ENCODE measurements around the gene DENND5B. TPM values are rescaled to one million over a fixed set of nuclear protein-coding genes. Genes with fewer than 3 reads are reported as not detected.

The DENND5B gene
- total RNA-seq, 6 experiments from 2014 or later, result 12.6 to 18.4 (median 16.6) TPM

DNA sequence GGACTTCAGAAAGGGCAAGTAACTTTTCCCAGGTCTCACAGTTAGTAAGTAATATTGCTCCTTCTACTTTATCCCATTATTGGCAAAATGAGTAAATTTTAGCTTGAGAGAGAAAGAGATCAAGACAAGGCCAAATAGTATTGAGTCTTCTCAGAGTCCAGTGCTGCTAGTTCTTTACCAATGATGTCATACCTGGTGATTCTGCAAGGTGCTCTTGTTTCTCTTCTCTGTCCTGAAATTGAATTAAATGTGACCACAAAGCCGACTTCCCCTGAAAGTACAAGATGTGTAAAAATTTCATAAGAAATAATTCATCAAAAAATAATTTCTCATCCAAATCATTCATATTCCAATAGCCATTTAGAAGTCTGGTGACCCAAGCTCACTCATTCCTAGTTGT lies 167.5 kb downstream of the DENND5B start:
- Histone ChIP-seq H3K36me3 (peaks cover 0 to 15% (median 5%) of the 10 kb centered on the region in 4 donors), H3K27me3 (no peaks in the 10 kb centered on the region), H3K4me1 (no peaks in the 10 kb centered on the region), H3K9me3 (no peaks in the 10 kb centered on the region), H3K4me3 (no peak overlapping the region), H3K27ac (no peak overlapping the region)
- TF ChIP-seq POLR2A (IDR thresholded peaks at IDR 0.05), result no peak
- TF ChIP-seq, protein P1, sequence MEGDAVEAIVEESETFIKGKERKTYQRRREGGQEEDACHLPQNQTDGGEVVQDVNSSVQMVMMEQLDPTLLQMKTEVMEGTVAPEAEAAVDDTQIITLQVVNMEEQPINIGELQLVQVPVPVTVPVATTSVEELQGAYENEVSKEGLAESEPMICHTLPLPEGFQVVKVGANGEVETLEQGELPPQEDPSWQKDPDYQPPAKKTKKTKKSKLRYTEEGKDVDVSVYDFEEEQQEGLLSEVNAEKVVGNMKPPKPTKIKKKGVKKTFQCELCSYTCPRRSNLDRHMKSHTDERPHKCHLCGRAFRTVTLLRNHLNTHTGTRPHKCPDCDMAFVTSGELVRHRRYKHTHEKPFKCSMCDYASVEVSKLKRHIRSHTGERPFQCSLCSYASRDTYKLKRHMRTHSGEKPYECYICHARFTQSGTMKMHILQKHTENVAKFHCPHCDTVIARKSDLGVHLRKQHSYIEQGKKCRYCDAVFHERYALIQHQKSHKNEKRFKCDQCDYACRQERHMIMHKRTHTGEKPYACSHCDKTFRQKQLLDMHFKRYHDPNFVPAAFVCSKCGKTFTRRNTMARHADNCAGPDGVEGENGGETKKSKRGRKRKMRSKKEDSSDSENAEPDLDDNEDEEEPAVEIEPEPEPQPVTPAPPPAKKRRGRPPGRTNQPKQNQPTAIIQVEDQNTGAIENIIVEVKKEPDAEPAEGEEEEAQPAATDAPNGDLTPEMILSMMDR (IDR thresholded peaks at IDR 0.05), result no peak
- DNase-seq (no peak), ATAC-seq (no peak)
- intact Hi-C loops (cut with DNase I), result no loop called here
- WGBS (ENCODE audit: insufficient coverage, low coverage, low lambda C conversion rate, missing lambda C conversion rate), result 93% methylated on average over 1 of the region's 1 CpG

DNA sequence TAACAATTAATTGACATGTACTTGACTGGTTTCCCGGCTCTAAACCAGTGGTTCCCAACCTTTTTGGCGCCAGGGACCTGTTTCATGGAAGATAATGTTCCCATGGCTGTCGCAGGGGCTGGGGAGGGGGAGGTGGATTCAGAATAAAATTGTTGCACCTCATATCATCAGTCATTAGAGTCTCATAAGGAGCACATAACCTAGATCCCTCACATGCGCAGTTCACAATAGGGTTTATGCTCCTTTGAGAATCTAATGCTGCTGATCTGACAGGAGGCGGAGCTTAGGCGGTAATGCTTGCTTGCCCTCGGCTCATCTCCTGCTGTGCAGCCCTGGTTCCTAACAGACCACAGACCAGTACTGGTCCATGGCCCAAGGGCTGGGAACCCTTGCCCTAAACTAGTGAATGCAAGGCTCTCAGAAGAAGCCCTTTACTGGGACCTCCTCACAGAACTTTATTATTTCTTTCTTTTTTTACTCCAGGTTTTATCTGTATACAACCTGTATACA lies 178.6 kb downstream of the DENND5B start:
- intact Hi-C loops (cut with DNase I), result no loop called here
- no peak for TF ChIP-seq POLR2A (IDR thresholded peaks at IDR 0.05)
- TF ChIP-seq, protein P1 (IDR thresholded peaks at IDR 0.05), result no peak
- peaks cover 0 to 23% (median 9%) of the 10 kb centered on the region in 4 donors for H3K36me3 ChIP-seq
- H3K9me3 ChIP-seq, result no peaks in the 10 kb centered on the region
- no peak overlapping the region for H3K27ac ChIP-seq
- no peak for ATAC-seq
- H3K27me3 ChIP-seq, result no peaks in the 10 kb centered on the region
- no peak for DNase-seq
- 93% methylated on average over 2 of the region's 7 CpGs for WGBS (ENCODE audit: insufficient coverage, low coverage, low lambda C conversion rate, missing lambda C conversion rate)
- H3K4me3 ChIP-seq, result no peak overlapping the region
- no peaks in the 10 kb centered on the region for H3K4me1 ChIP-seq

DNA sequence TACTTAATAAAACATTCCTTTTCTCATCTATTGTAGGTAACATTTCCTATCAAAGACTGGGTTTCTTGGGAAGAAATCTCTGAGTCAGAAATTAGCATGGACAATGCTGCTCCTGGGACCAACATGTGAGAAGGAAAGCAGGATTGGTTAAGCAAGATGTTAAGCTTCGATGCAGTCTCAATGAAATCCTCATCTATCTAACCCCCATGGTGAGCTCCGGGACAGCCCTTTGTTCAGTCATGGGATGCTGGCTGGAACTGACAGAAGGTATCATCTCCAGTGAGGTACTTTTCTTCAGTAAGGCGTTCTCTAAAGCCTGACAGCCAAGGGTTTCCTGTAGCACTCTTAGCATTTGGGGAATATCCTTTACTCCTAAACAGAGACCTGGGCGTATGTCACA lies 182.2 kb downstream of the DENND5B start:
- Histone ChIP-seq H3K27ac (no peak overlapping the region), H3K9me3 (no peaks in the 10 kb centered on the region), H3K27me3 (no peaks in the 10 kb centered on the region), H3K4me1 (no peaks in the 10 kb centered on the region), H3K36me3 (peaks cover 0 to 15% (median 6%) of the 10 kb centered on the region in 4 donors), H3K4me3 (no peak overlapping the region)
- intact Hi-C loops (cut with DNase I), result no loop called here
- WGBS (ENCODE audit: insufficient coverage, low coverage, low lambda C conversion rate, missing lambda C conversion rate), result 93% methylated on average over 2 of the region's 4 CpGs
- TF ChIP-seq, protein P1 (IDR thresholded peaks at IDR 0.05), result no peak
- TF ChIP-seq POLR2A (IDR thresholded peaks at IDR 0.05), result no peak
- no peak for ATAC-seq
- DNase-seq, result no peak

DNA sequence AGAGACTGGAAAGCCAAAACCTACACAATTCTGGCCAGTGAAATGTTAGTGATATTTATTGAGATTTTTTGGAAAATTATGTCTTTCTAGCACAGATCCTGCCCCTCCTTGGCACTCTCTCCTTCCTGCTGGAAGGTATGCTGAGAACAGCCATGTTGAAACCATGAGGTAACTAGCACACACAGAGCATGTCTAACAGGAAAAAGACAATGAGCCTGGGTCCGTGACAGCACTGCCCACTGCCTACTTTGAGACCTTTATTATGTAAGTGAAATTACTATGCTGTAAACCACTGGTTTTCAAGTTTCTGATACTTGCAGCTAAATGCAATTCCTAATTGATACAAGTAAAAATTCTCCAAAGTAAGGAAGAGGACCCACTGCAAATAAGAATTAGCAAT lies 183.4 kb downstream of the DENND5B start:
- no peak overlapping the region for H3K27ac ChIP-seq
- H3K9me3 ChIP-seq, result no peaks in the 10 kb centered on the region
- no peak overlapping the region for H3K4me3 ChIP-seq
- DNase-seq (no peak), ATAC-seq (no peak)
- H3K4me1 ChIP-seq, result no peaks in the 10 kb centered on the region
- no peak for TF ChIP-seq POLR2A (IDR thresholded peaks at IDR 0.05)
- TF ChIP-seq, protein P1 (IDR thresholded peaks at IDR 0.05), result no peak
- 100% methylated on average over 1 of the region's 1 CpG for WGBS (ENCODE audit: insufficient coverage, low coverage, low lambda C conversion rate, missing lambda C conversion rate)
- intact Hi-C loops (cut with DNase I), result no loop called here
- no peaks in the 10 kb centered on the region for H3K27me3 ChIP-seq
- H3K36me3 ChIP-seq, result peaks cover 0 to 7% (median 3%) of the 10 kb centered on the region in 4 donors

DNA sequence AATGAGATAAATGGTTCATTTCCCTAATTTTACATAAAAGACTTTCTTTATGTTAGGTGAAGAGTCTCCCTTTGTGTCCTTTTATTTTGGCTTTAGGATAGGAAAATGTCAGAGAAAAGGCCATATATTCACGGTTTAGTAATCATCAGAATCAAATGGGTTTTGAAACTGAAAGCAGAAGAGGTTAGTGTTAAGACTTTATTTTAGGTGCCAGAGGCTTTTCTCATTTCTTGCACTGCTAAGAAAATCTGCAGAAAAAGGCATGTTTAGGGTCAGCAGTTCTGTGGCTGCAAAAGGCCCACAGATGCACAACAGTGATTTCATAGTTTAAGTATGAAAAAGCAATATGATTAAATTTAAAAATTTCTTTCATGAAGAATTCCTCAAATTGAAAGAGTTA lies 184.6 kb downstream of the DENND5B start:
- H3K36me3 ChIP-seq, result peaks cover 0 to 14% (median 1%) of the 10 kb centered on the region in 4 donors
- H3K27me3 ChIP-seq, result no peaks in the 10 kb centered on the region
- no peak overlapping the region for H3K4me3 ChIP-seq
- no peak for ATAC-seq
- H3K4me1 ChIP-seq, result no peaks in the 10 kb centered on the region
- no peak for DNase-seq
- no peak overlapping the region for H3K27ac ChIP-seq
- H3K9me3 ChIP-seq, result no peaks in the 10 kb centered on the region
- TF ChIP-seq, protein P1 (IDR thresholded peaks at IDR 0.05), result no peak
- TF ChIP-seq POLR2A (IDR thresholded peaks at IDR 0.05), result no peak
- WGBS (ENCODE audit: insufficient coverage, low coverage, low lambda C conversion rate, missing lambda C conversion rate), result 29% methylated on average over 1 of the region's 1 CpG
- intact Hi-C loops (cut with DNase I), result no loop called here

Measured in right lobe of liver (tissue), 6 donors.